Activated CD4-positive, alpha-beta T cell treated with anti-CD3 and anti-CD28 coated beads, Interleukin-2, Interleukin-4, amounts not matched to agents 100 ng/mL and 50 ng/mL, durations not matched to agents 16 hours and 8 hours (primary cell): Measurements from ENCODE around the gene NPAS2.
A peak's percentile ranks its signal among the peaks of the same experiment; 100 is the strongest.

ENCODE experiments used
- DNase-seq: peaks from one replicate; pipeline ENCODE4 v3.0.0-alpha.2; 2020; ENCODE audit warnings: low spot score

The NPAS2 gene

GRCh38 chr2:100796499-100797100 lies 23.3 kb upstream of the NPAS2 start:
- no peak for DNase-seq

GRCh38 chr2:100799686-100800085 lies 20.3 kb upstream of the NPAS2 start:
- DNase-seq, result no peak

- no peak for DNase-seq
Measured at GRCh38 chr2:100800915-100801314, 19.0 kb upstream of the NPAS2 start.

- no peak for DNase-seq
Measured at GRCh38 chr2:100801402-100801801, 18.5 kb upstream of the NPAS2 start.

DNA sequence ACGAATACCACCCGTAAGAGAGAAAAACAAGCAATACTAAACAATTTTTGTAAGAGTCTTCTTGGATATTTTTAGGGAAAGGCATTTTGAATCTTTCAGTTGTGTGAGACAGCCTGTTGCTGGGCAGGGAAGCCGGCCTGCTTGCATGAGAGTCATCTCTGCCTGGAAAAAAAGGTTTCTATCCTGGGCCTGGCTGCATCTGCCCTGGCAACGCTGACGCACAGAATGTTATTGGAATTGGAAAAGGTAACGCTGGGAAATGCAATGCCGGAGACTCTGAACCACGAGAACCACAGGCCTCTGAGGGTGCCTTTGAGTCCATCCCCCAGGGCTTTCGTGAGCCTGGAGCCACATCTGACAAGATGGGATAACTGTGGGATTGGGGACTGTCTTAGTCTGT lies 17.9 kb upstream of the NPAS2 start:
- no peak for DNase-seq

DNA sequence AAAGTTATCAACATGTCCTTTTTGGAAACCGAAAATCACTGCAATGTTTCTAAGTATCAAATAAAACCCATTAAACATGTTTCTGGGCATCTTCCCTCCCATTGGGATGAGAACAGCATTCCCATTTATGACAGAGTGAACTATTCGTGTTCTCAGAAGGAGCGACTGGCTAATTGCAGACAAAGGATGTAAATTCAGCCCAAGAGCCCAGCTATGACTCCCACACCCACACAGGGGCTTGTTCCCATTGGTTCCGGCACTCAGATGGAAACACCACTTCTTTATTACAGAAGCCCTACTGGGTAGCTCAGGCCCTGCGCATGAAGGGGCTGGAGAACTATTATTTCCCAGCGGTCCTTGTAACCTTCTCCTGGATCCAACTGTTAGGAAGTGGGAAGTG lies 16.6 kb upstream of the NPAS2 start:
- no peak for DNase-seq

- no peak for DNase-seq
Measured at GRCh38 chr2:100806550-100806949, 13.4 kb upstream of the NPAS2 start.

GRCh38 chr2:100807707-100808106 lies 12.2 kb upstream of the NPAS2 start:
- DNase-seq, result no peak

DNA sequence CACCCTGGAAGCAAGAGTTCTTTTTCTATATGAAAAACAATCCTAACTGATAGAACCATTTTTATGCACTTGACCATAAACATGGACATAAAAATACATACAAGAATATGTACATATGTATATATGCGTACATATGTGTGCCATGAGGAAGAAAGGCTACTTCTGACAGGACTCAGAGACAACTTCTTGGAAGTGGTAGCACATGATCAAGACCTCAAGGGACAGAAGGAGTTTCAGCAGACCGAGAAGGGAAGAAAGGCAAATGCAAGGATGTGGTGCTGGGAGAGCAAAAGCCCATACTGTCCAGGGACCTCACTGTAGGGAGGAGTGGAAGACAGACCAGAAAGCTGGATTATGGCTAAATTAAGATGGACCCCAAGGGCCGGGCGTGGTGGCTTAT lies 11.4 kb upstream of the NPAS2 start:
- no peak for DNase-seq

GRCh38 chr2:100809506-100809905 lies 10.4 kb upstream of the NPAS2 start:
- no peak for DNase-seq

DNA sequence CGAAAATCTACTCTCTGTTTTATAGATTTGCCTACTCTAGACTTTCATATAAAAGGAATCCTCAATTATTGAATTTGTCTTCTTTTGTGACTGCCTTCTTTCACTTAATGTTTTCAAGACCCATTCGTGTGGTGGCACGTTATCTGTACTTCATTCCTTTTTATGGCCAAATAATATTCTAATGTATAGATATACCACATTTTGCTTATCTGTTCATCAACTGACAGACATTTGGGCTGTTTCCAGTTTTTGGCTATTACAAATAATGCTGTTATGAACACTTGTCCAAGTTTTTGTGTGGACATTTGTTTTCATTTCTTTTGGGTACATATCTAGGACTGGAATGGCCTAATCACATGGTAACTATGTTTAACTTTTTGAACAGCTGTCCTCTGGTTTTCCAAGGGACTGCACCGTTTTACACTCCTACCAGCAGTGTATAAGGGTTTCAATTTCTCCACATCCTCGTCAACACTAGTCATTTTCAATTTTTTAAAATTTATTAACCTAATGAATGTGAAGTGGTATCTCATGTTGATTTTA lies 9.3 kb upstream of the NPAS2 start:
- no peak for DNase-seq

GRCh38 chr2:100812116-100812515 lies 7.8 kb upstream of the NPAS2 start:
- no peak for DNase-seq

- no peak for DNase-seq
Measured at GRCh38 chr2:100812573-100812972, 7.4 kb upstream of the NPAS2 start.

- DNase-seq, result peak; percentile 31
Measured at GRCh38 chr2:100813527-100813926, 6.4 kb upstream of the NPAS2 start.

GRCh38 chr2:100814043-100814442 lies 5.9 kb upstream of the NPAS2 start:
- DNase-seq, result no peak

DNA sequence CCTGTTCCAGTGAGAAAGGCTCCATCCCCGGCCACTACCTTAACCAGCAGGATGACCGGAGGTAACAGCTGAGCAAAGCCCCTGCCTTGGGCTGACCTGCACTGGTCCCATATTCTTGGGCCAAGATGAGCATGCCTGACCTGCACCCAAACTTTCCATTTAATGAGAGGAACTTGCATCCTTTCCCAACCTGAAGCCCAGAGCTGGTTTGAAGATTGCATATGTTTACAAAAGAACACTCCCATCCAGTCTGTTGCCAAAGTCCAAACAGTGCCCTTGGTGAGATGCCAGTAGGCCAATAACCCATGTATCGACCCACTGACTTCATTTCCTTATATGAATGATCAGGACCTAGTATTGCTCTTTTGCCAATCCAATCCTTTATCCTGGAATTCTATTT lies 5.5 kb upstream of the NPAS2 start:
- DNase-seq, result no peak

DNA sequence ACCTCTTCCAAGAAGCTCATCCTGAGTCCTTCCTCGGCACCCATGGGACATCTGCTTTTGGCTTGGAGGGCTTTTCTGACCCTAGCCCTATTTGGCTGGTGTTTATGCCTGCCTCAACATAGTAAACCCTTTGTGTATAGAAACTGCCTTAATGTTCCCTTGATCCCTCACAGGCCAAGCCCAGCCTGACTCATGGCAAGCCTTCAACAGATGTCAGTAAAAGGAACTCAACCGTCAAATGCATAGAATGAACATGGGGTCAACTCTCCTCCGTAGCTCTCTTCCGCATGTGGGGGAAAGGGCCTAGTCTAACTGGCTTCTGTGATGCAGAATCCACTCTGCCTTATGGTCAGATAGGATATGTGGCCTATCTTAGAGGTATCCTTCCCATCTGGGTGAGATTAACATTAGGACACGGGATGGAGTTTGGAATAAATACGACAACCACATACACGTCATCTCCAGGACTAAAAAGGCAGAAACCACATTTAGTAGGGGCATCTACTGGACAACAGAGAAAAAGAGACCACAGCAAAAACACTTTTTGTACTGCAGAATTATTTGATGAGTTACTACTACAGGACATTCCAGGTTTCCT lies 2.5 kb upstream of the NPAS2 start:
- no peak for DNase-seq

DNA sequence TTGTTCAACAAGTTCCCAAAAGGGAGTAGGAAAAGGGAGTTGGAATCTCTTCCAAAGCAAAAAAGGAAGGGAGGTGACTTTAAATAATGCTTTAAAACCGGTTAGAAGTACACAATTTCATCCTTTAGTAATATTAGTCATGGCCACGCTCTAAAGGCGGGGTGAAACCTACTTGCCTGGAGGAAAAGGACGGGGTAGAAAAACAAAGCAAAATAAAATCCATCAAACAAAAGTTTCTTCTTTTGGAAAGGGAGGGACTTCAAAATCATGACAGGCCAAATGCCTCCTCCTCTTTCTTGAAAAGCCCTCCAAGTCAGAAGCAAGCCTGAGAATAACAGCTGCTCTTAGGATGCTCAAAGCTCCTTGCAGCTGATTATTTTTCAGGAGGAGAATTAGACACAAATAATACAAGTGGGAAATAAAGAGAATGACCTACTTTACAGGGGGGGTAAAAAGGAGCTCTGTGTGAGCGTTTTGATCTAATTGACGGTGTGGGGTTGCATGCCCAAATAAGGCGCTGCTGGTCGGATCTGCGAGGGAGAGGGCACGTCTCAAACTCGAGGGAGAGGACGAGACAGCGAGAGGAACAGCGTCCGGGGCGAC lies 1.8 kb upstream of the NPAS2 start:
- DNase-seq, result no peak

DNA sequence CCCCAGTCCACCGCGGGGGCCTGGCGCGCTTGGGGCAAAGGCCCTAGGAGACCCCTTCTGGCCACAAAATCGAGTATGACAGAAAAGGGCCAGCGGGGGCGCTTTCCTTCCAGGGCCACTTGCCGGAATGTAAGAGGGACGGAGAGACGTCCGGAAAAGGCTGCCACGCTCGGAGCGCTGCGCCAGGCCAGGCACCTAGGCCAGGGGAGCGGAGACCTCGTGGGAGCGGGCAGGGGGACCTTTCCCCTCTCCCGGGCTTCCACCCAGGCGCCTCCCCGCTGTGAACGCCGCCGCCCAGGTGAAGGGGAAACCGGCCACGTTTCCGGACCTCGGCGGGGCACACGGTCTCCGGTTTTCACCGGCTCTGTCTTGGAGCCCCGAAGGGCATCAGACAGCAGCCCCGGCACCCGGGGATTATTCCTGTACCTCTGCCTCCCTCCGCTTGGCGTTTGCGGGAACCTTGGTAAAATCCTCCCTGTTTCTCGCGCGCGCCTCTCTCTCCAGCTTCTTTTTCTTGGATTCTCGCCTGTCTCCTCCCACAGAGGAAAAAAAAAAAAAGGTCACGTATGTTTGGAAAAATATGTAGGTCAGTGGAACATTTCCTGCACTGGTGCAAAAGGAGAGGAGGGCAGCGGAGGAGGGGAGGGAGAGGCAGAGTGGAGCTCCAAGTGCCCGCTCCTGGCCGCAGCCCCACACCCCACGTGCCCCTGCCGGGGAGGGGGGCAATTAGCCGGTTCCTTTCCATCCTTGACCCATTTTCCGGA lies 1.2 kb upstream of the NPAS2 start:
- no peak for DNase-seq

DNA sequence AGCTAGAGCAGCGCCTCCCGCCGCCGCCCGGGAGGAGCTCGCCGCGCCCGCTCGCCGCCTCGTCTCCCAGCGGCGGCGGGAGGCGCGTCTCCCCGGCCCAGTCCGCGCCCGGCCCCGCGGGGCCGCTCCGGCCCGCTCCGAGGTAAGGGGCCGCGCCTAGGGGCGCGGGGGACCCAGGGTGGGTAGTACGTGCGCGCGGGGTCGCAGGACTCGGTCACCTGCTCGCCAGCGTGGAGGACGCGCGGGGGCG lies 259 bp downstream of the NPAS2 start:
- DNase-seq, result no peak

DNA sequence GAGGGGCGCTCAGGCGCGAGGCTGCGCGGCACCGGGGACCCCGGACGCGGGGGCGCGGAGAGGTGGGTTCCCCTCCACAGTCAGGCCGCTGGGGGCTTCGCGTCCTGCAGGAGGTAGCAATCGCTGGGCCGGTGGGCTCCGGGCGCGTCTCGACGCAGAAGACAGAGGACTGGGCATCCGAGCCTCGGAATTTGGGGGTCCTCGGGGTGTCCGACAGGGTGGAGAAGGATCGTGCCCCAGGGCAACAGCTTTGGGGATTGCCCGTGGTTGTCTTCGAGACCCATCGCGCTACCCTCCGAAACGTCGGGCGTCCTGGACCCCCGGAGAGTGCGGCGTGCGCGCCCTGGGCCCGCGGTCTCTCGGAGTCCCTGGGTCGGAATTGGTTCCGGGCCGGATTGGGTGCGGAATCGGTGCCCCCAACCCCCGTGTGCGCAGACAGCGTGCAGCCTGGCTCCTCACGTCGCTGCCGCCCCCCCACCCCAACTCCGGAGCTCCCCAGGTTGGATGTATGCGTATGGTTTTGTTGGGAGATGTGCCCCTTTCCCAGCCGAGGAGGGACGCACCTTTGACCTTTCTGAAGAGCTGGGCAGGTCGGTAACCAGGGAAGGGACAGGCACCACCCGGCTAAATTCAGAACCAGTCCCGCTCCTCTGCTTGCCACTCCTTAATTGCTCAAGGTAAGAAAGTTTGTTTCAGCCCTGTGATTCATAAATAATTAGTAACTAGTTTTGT lies 750 bp downstream of the NPAS2 start:
- DNase-seq, result no peak

DNA sequence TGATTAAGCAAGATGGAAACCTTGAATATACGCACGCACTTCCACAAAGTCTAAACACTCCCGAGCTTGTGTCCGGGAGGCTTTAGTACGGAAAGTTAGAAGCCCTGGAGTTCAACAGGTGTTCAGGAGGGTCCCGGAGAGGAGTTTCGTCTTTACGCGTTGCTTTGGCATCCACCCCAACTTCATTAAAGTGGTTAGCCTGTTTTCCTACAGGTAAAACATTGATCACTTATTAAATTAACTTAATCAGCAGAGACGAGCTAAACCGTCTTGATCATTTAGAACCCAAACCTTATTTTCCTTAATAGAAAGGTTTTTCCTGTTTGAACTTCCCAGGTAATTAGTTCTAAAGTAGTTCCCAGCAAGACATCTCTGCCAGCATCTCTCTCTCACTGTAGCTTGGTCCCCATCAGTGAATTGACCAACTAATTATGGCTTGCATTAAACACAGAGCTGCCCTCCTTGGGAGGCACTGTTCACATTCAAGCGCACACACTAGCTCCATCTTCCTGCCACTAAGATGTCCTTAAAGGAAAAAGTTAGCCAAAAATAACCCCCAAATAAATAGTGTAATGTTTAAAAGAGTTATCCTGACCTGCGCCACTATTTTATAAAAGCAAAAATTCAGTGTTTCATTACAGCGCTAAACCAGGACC lies 1.4 kb downstream of the NPAS2 start:
- DNase-seq, result no peak
